Ovary (tissue), 3 donors: ENCODE data around the gene CNNM1.

Experiments used
- EP300 ChIP-seq: sonication (generic); formaldehyde crosslinking; IDR thresholded peaks from one replicate; pipeline ENCODE4 v1.6.1; 2017; ENCODE audit warnings: antibody characterized with exemption
- POLR2A ChIP-seq: fragments of 450-650 bp; IDR thresholded peaks from one replicate; pipeline ENCODE4 v1.6.1; 2017; ENCODE audit warnings: antibody characterized with exemption, mild to moderate bottlenecking, moderate library complexity
- TF ChIP-seq, protein P1 (sequence below), 3 donors: fragments of 450-650 bp in 2 of 3; fragments of 200-600 bp in 1 of 3; IDR thresholded peaks; one replicate each; pipeline versions ENCODE4 v1.5.1 to v1.8.0; 2016 to 2022; ENCODE audit warnings: antibody characterized with exemption in 3 of 3, mild to moderate bottlenecking in 1 of 3
- donor health status: DM: no; HTN: no; CAD: no.

DNA sequence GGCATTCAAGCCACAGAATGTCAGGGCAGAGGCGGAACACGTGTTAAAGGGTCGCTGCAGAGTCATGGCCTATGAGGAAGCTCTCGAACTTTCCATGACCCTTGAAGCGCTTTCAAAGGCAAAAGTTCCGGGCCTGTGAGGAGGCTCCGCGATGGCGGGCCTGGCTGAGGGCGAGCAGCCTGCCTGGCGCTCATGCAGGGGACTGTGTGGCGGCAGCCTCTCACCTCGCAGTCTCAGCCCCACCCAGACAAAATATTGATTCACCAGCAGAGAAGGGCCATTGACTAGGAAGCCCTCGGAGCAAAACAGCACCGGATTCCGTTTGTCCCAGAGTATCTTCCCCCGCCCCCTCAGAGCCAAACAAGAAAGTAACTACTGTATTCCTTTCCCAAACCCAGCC, 12.8 kb upstream of the CNNM1 start:
- TF ChIP-seq, protein P1, sequence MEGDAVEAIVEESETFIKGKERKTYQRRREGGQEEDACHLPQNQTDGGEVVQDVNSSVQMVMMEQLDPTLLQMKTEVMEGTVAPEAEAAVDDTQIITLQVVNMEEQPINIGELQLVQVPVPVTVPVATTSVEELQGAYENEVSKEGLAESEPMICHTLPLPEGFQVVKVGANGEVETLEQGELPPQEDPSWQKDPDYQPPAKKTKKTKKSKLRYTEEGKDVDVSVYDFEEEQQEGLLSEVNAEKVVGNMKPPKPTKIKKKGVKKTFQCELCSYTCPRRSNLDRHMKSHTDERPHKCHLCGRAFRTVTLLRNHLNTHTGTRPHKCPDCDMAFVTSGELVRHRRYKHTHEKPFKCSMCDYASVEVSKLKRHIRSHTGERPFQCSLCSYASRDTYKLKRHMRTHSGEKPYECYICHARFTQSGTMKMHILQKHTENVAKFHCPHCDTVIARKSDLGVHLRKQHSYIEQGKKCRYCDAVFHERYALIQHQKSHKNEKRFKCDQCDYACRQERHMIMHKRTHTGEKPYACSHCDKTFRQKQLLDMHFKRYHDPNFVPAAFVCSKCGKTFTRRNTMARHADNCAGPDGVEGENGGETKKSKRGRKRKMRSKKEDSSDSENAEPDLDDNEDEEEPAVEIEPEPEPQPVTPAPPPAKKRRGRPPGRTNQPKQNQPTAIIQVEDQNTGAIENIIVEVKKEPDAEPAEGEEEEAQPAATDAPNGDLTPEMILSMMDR (IDR thresholded peaks at IDR 0.05), result no peak
- TF ChIP-seq POLR2A (no peak), EP300 (no peak)
